Prostate gland (tissue), 2 donors: ENCODE measurements around the gene GATB. TPM values are rescaled to one million over a fixed set of nuclear protein-coding genes. Genes with fewer than 3 reads are reported as not detected.

Experiments
- DNase-seq: peaks from one replicate; pipeline ENCODE4 v3.0.0-alpha.2; 2019; ENCODE audit warnings: low spot score
- H3K27ac ChIP-seq, 2 donors: fragments of 200-600 bp; sonication (generic); 2 replicates each; pipeline ENCODE4 v1.5.1; 2017 to 2019
- H3K27me3 ChIP-seq: fragments of 200-600 bp; sonication (generic); replicated peaks from 2 replicates; pipeline ENCODE4 v1.5.1; 2019; ENCODE audit not compliant: insufficient read depth
- H3K36me3 ChIP-seq, 2 donors: fragments of 200-600 bp; sonication (generic); 1 replicate in 1 of 2; 2 replicates in 1 of 2; pipeline versions ENCODE4 v1.5.1 to v1.8.1; 2017 to 2019
- H3K4me1 ChIP-seq: fragments of 200-600 bp; sonication (generic); replicated peaks from 2 replicates; pipeline ENCODE4 v1.5.1; 2019
- H3K4me3 ChIP-seq, 2 donors: fragments of 200-600 bp; sonication (generic); 2 replicates each; pipeline ENCODE4 v1.5.1; 2017 to 2019
- H3K9me3 ChIP-seq: fragments of 200-600 bp; sonication (generic); 2 replicates; pipeline ENCODE4 v1.5.1; 2017
- POLR2A ChIP-seq: fragments of 450-650 bp; IDR thresholded peaks from one replicate; pipeline ENCODE4 v1.6.1; 2016; ENCODE audit warnings: antibody characterized with exemption, mild to moderate bottlenecking
- POLR2AphosphoS5 ChIP-seq: sonication (generic); formaldehyde crosslinking; IDR thresholded peaks from one replicate; pipeline ENCODE4 v1.6.1; 2017; ENCODE audit warnings: antibody characterized with exemption
- WGBS: methylation state at CpG from one replicate; pipeline ENCODE4 v1.1.5; 2018; 5-methylcytosine and 5-hydroxymethylcytosine counted together
- intact Hi-C: fragments of 100-400 bp; cut with DNase I; formaldehyde crosslinking; loops from one replicate; pipeline ENCODE4 v1.14.2; 2022
- total RNA-seq, 2 donors: library from RNA; depleted of rRNA; stranded (reverse); fragments of >200 nt; gene quantifications; one replicate each; pipeline ENCODE4 v1.1.0, GENCODE V29; 2016
- TF ChIP-seq, protein P1 (sequence below), 4 experiments: fragments of 200-600 bp in 2 of 4; fragments of 450-650 bp in 2 of 4; sonication (generic) in 2 of 4; IDR thresholded peaks; 1 replicate in 3 of 4; 2 replicates in 1 of 4; pipeline ENCODE4 v1.5.1; 2016 to 2019; ENCODE audit warnings: antibody characterized with exemption in 4 of 4, mild to moderate bottlenecking in 2 of 4, moderate library complexity in 2 of 4

Gene GATB
- total RNA-seq, 2 donors from 2014 or later, result 15.8 to 38.7 TPM

DNA sequence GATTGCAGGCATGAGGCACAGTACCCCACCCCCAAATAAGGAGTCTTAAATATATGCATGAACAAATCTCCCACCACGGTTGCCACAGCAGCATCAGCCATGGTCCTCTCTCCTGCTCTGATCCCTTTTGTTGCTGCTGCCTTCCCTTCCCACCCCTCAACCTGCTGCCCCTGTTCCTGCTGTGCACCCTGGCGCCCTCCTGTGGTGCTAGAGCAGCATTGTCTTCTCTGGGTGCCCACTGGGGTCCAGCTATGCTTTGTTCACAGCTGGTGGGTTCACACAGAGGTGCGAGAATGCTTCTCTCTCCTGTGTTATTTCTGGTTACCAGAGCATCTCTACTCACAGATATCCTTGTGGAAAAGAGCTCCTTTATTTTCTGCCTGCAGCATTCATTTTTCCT, 116.2 kb downstream of the GATB start:
- H3K36me3 ChIP-seq, result no peaks in the 10 kb centered on the region
- H3K9me3 ChIP-seq, result no peaks in the 10 kb centered on the region
- H3K4me1 ChIP-seq, result no peaks in the 10 kb centered on the region
- no peak for TF ChIP-seq POLR2A
- TF ChIP-seq POLR2AphosphoS5, result no peak
- TF ChIP-seq, protein P1, sequence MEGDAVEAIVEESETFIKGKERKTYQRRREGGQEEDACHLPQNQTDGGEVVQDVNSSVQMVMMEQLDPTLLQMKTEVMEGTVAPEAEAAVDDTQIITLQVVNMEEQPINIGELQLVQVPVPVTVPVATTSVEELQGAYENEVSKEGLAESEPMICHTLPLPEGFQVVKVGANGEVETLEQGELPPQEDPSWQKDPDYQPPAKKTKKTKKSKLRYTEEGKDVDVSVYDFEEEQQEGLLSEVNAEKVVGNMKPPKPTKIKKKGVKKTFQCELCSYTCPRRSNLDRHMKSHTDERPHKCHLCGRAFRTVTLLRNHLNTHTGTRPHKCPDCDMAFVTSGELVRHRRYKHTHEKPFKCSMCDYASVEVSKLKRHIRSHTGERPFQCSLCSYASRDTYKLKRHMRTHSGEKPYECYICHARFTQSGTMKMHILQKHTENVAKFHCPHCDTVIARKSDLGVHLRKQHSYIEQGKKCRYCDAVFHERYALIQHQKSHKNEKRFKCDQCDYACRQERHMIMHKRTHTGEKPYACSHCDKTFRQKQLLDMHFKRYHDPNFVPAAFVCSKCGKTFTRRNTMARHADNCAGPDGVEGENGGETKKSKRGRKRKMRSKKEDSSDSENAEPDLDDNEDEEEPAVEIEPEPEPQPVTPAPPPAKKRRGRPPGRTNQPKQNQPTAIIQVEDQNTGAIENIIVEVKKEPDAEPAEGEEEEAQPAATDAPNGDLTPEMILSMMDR (IDR thresholded peaks at IDR 0.05), result no peak
- 54% methylated on average over 3 of the region's 3 CpGs for WGBS
- intact Hi-C loops, result no loop called here
- no peak overlapping the region for H3K4me3 ChIP-seq
- no peak overlapping the region for H3K27ac ChIP-seq
- no peak for DNase-seq
- no peaks in the 10 kb centered on the region for H3K27me3 ChIP-seq

DNA sequence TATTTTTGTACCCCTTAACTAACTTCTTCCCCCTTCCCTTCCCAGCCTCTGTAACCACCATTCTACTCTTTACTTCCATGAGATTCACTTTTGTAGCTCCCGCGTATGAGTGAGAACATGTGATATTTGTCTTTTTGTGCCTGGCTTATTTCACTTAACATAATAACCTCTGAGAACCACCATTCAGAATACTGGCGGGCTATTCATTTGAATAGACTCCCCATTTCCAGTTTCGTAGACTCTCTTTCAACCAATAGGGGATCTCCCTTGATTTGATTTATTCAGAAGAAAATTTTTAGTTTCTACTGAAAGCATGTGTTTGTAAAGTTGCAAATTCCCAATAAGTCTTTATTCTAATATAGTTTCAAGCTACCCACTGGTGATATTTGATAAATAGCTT, 117.2 kb downstream of the GATB start:
- Histone ChIP-seq H3K36me3 (no peaks in the 10 kb centered on the region), H3K4me1 (no peaks in the 10 kb centered on the region), H3K27me3 (no peaks in the 10 kb centered on the region), H3K9me3 (no peaks in the 10 kb centered on the region), H3K27ac (no peak overlapping the region), H3K4me3 (no peak overlapping the region)
- 96% methylated on average over 4 of the region's 4 CpGs for WGBS
- TF ChIP-seq POLR2A (no peak), POLR2AphosphoS5 (no peak)
- TF ChIP-seq, protein P1 (IDR thresholded peaks at IDR 0.05), result no peak
- no peak for DNase-seq
- intact Hi-C loops, result no loop called here

DNA sequence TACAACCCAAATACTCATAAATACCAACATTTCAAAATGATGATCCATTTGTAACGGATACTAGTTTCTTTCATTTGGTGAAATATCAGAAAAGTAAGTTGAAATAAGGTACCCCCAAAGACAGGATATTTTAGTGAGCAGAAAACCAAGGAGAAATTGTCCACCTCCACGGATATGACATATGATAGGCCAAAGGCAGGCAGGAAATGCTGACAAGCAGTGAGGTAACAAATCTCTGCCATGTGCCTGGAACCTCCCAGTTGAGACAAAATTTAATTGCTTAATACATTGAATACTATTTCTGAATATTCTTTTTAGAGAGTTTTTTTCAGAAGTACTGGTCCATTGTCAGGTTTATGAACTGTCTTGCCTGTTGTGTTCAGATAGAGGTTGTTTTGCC, 118.8 kb downstream of the GATB start:
- TF ChIP-seq, protein P1 (IDR thresholded peaks at IDR 0.05), result no peak
- TF ChIP-seq POLR2AphosphoS5 (no peak), POLR2A (no peak)
- no peaks in the 10 kb centered on the region for H3K36me3 ChIP-seq
- H3K4me1 ChIP-seq, result no peaks in the 10 kb centered on the region
- intact Hi-C loops, result no loop called here
- no peak overlapping the region for H3K27ac ChIP-seq
- no peak for DNase-seq
- H3K9me3 ChIP-seq, result no peaks in the 10 kb centered on the region
- WGBS, result 91% methylated on average over 2 of the region's 2 CpGs
- H3K27me3 ChIP-seq, result no peaks in the 10 kb centered on the region
- no peak overlapping the region for H3K4me3 ChIP-seq

DNA sequence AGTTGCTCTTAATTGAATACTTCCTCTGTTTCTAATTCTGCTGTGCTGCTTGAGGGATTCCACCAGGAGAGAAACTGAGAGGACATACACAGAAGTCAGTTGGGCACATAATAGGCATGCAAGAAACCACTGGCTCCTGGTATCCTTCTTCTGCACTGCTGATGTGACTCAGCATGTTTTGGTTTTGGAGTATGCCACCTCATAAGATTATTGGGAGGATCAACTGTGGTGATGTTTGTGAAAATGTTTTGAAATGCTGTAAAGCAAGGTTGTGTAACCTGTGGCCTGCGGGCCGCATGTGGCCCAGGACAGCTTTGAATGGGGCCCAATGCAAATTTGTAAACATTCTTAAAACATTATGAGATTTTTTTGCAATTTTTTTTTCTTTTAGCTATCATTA, 119.6 kb downstream of the GATB start:
- DNase-seq, result no peak

DNA sequence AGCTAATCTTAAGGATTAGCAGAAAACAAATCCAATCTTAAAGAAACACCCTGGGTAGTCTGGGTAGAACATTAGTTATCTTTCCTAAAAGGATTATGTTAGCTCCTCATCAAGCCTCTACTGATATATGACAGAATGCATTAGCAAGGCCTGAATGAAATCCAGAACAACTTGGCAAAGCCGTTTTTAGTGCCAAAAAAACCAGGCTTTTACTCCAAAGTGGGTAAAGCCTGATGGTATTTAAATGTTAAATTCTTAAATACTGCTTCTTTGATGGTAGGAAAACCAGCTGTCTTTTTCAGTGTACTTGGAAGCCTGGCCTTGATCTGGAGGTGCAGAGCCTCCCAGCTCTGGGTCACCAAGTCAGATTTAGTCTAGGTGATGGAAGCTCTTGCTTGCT, 120.4 kb downstream of the GATB start:
- Histone ChIP-seq H3K9me3 (no peaks in the 10 kb centered on the region), H3K4me3 (no peak overlapping the region), H3K36me3 (no peaks in the 10 kb centered on the region), H3K27me3 (no peaks in the 10 kb centered on the region), H3K27ac (no peak overlapping the region), H3K4me1 (no peaks in the 10 kb centered on the region)
- intact Hi-C loops, result no loop called here
- no peak for DNase-seq
- TF ChIP-seq, protein P1 (IDR thresholded peaks at IDR 0.05), result no peak
- no peak for TF ChIP-seq POLR2A
- TF ChIP-seq POLR2AphosphoS5, result no peak
- 81% methylated on average over 1 of the region's 1 CpG for WGBS

More for the DNA sequence above, 119.6 kb downstream of the GATB start:
- Histone ChIP-seq H3K27me3 (no peaks in the 10 kb centered on the region), H3K27ac (no peak overlapping the region), H3K36me3 (no peaks in the 10 kb centered on the region), H3K4me3 (no peak overlapping the region), H3K9me3 (no peaks in the 10 kb centered on the region), H3K4me1 (no peaks in the 10 kb centered on the region)
- 87% methylated on average over 2 of the region's 2 CpGs for WGBS
- intact Hi-C loops, result no loop called here
- TF ChIP-seq, protein P1 (IDR thresholded peaks at IDR 0.05), result no peak
- TF ChIP-seq POLR2A (no peak), POLR2AphosphoS5 (no peak)
